ENCODE results near the gene GFM1.

The GFM1 gene

DNA sequence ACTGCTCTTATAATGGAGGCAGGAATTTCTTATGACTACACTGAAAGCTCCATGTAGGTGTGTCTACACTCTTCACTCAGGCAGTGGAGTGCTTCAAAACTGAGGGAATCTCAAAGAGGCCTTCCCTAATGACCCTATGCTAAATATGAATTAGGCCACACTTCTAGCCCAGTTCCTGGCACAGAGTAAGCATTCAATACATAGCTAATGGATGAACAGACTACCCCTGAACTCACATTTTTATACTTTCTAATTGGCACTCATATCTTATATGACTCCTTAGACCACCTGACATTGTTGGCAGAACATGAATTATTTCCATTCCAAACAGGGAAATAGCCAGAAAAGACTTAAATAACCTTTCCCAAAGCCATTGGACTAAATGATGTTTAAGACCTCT lies 84.5 kb downstream of the GFM1 start:
- no peak for DNase-seq

DNA sequence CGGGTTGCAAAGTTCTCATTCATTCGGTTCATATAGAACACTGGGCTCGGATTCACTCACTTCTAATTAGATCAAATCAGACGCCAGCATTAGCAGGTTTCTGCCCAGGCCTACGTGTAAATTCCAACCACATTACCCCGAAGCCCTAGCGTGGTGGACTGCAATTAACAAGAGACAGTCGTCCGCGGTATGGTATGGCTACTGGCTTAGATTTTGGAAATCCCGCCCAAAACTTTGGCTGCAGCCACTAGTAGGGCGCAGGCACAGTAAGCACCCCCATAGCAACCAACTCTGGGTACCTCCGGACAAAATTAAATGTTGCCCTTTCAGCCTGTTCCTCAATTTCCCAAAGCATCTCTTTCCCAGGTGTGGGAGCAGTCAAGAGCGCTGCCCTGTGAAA lies 87.2 kb downstream of the GFM1 start:
- no peak for DNase-seq

DNA sequence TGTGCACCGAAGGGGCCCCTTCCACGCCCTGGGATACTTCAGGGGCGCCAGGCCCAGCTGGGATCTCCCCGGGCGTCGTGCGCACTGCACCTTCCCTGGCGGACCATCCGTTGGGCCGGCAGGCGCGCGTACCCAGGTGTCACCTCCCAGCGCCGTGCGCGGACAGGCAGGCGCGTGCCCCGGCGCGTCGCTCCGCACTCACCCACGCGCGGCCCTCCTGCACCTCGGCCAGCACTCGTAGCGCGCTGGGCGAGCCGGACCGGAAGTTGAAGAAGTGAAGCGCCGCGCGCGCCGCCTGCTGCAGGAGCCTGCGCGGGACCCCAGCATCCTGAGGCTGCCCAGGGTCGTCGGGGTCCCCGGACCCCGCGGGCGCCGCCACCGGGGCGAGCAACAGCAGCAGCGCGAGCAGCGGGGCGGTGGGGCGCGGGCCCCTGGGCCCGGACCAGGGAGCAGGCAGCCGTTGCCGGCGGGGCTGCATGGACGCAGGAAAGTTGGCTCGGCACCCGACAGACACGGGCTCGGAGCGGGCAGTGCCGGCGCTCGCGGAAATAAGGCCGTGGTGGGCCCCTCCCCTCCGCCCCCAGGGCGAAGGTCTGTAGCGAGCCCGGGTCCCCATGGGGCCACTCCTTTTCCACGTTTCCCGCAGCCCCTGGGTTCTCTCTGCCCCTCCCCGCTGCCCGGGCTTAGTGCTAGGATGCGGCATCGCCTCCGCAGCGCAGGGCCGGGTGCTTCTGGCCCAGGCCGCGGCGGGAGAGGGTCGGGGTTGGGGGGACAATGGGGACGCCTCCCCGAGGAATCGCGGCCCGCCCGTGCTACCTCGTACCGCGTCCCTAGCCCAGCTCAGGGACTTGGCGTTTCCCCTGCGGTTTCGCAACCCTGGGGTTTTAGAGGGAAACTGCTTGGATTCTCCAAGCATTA lies 87.9 kb downstream of the GFM1 start, which contains the start of gene RARRES1:
RARRES1 (minus strand) TSS at position 520 of the 918 bp plus-strand sequence; CDS start at position 478, 42 bp downstream.
- DNase-seq: peak in 1 of 2 experiments; percentile 63

DNA sequence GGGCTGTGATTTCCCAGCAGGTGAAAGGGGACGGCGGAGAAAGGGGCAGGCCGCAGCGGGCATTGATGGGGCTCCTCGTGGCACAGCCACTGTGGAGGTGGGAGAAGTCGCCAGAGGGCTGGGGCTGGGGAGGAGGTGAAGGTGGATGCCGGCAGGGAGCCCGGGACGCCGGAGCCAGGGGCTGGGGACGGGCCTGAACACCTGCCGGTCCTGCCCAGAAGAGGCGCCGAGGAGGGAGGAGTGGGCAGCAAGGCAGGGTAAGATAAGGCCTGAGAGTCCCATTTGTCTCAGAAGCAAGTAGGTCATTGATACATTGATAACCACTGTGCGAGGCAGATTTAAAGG lies 88.5 kb downstream of the GFM1 start:
- DNase-seq: no peak

DNA sequence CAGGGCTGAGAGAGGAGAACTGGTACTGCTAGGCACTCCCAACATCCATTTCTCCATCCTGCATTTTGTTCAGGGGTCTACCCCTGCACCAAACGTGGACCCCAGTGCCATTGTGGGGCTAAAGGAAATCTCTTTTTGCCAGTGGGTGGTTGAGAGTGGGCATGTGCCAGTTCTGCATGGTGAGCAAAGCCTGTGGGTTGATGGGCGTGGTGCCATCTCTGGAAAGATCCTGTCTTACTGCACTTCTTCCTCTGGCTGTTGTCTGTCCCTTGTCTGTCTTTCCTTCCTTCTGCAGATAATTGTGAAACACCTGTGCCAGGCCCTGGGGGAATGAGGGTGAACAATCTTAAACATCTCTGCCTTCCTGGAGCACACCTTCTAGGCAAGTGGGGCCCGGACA lies 89.3 kb downstream of the GFM1 start:
- no peak for DNase-seq

DNA sequence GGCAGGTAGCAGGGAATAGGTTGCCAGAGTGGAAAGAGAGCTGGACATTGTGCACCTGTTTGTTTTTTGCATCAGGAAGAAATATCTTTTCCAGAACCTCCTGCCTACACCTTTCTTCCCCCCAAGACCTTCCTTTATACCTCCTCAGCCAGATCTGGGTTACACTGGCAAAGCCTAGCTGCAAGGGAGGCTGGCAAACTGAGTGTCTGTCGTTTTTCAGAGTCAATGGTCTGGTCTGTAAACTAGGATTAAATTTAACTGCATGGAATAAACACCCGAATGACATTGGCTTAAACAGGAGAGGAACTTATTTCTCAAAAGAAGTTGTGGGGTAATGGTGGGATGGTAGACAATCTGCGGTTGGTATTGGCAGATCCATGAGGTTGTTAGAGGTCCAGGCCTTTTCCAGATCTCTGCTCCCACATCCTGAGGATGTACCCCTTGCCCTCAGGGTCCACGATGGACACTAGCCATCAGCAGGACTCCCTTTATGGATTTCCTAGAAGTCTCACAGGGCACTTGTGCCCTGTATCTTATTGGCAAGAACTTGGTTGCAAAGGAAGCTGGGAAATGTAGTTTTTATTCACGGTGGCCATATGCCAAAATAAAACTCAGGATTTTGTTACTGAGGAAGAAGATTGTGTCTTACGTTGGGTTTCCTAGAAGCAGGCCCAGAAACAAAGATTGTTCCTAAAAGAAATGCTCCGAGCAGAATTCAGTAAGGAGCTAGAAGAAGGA lies 91.1 kb downstream of the GFM1 start:
- DNase-seq: no peak

DNA sequence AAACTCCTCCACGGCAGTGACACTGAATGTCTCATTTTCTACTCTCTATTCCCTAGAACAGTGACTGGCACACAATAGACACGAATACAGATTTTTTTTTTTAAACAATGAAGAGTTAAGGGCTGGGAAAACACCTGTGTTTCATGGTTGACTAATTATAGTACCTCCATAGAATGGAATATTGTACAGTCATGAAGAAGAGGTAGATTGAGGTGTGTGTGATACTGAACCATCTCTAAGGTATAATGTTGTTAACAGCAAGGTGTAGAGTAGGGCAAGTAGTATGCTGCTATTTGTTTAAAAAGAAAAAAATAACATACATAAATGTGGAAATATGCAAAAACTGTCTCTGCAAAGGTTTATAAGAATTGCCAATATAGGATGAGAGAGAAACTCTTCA lies 93.1 kb downstream of the GFM1 start:
- DNase-seq: no peak

DNA sequence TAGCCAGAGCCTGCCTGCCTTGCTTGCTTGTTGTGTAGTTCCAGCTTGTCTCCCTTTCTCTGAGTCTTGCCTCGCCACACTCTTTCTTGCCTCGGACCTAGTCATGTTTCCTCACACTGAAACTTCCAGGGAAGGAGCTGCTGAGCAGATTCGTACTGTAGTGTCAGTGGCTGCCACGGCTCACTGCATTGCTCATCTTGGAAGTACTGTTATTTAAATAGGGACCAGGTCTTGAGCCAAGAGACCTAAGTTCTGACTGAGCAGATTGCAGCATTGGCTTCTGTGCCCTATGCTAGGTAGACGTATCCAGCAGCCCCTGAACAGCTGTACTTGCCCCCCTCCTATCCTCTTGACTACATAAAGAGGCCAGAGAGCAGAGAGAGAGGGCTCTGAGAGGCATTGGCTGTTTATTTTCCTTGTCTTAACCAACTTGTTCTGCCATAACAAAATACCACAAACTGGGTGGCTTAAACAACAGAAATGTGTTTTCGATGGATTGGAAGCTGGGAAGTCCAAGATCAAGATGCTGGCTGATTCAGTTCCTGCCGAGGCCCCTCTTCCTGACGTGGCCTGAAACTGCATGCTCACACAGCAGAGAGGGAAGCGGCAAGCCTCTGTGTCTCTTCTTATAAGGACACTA lies 93.8 kb downstream of the GFM1 start:
- peak in 1 of 2 experiments; percentile 42 for DNase-seq

DNA sequence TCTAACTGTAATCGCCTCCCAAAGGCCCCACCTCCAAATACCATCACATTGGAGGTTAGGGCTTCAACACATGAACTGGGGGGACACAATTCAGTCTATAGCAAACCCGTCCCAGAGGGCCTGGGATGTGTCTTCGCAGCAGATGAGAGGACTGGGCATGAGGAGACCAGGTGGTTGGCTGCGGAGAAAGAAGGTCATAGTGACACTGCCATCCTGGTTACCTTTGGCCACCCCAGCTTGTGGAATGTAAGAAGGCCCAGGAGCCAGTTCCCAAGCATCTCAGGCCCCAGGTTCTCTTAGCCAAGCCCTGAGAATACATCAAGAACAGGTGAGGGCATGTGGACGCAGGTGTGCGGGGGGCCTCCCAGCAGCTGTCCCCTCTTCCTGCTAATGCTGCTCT lies 94.3 kb downstream of the GFM1 start:
- no peak for DNase-seq

DNA sequence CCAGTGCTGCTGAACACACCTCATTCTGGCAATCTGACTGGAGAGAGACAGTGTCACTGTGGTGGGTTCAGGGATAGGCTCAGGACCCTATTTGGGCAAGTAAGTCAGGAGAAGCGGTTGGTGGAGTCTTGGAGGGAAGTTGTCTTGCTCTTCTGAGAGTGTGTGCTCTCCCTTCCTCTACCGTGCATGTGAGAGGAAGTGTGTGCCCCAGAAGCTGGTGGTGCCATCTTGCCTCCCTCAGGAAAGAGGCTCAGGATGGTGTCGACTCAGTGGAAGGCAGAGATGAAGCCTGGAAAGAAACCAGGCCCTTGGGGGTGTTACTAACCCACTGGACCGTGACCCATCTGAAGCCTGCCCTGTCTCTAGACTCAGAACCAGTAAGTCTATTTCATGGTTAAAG lies 94.8 kb downstream of the GFM1 start:
- DNase-seq: no peak

DNA sequence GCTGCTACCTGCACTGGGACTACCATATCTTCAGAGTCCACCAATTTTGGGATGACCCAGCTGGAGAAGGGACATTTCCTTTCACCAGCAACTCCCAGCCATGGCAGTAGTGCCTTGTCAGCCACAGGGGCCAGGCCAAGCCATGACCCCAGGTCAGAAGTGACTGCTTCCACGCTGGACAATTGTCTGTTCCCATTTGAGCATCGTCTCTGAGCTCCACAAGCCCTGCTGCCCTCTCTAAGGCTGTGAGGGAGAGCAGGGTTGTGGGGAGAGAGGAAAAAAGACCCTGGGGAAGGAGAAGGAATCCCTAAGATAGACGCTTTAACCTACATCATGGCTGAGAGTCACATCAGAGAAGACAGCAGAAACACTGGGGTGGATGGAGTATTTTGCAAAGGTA lies 95.3 kb downstream of the GFM1 start:
- DNase-seq: no peak
